HEK293T (cell line): Measurements from ENCODE around the gene CORO1C.

Experiments
- CTCF ChIA-PET: fragments of 350-600 bp; formaldehyde crosslinking; extraction: SDS; loops from one replicate; lab custom pipeline; 2021; ENCODE audit warnings: antibody characterized with exemption, inconsistent platforms; lab: Yijun Ruan, JAX
- POLR2A ChIA-PET: fragments of 350-600 bp; formaldehyde crosslinking; extraction: SDS; loops from one replicate; lab custom pipeline; 2020; ENCODE audit warnings: antibody characterized with exemption, inconsistent platforms; lab: Yijun Ruan, JAX
- DNase-seq: peaks from one replicate; pipeline ENCODE4 v3.0.0; 2012; ENCODE audit warnings: mixed read lengths; ENCODE audit errors: extremely low spot score
- ARNT ChIP-seq: fragments of 450-650 bp; IDR thresholded peaks from 2 replicates; pipeline ENCODE4 v1.6.1; 2017; ENCODE audit warnings: mild to moderate bottlenecking
- BHLHE40 ChIP-seq: fragments of 450-650 bp; IDR thresholded peaks from 2 replicates; pipeline ENCODE4 v1.6.1; 2016; ENCODE audit warnings: mild to moderate bottlenecking, moderate library complexity, borderline replicate concordance
- CTBP1 ChIP-seq: fragments of 450-650 bp; IDR thresholded peaks from 2 replicates; pipeline ENCODE4 v1.6.1; 2016; ENCODE audit warnings: borderline replicate concordance
- ELF4 ChIP-seq: fragments of 450-650 bp; IDR thresholded peaks from 2 replicates; pipeline ENCODE4 v1.6.1; 2017; ENCODE audit warnings: antibody characterized with exemption
- FOXA1 ChIP-seq: fragments of 450-650 bp; IDR thresholded peaks from 2 replicates; pipeline ENCODE4 v1.6.1; 2016; ENCODE audit warnings: mild to moderate bottlenecking
- FOXK2 ChIP-seq: fragments of 450-650 bp; IDR thresholded peaks from 2 replicates; pipeline ENCODE4 v1.6.1; 2016; ENCODE audit warnings: mild to moderate bottlenecking
- FOXM1 ChIP-seq: fragments of 450-650 bp; IDR thresholded peaks from 2 replicates; pipeline ENCODE4 v1.6.1; 2017; ENCODE audit warnings: mild to moderate bottlenecking, borderline replicate concordance
- HDGF ChIP-seq: fragments of 450-650 bp; IDR thresholded peaks from 2 replicates; pipeline ENCODE4 v1.6.1; 2017; ENCODE audit warnings: antibody characterized with exemption, borderline replicate concordance
- L3MBTL2 ChIP-seq: fragments of 450-650 bp; conservative IDR thresholded peaks from 2 replicates; pipeline ENCODE4 v1.6.1; 2016; ENCODE audit warnings: mild to moderate bottlenecking
- LEF1 ChIP-seq: fragments of 450-650 bp; IDR thresholded peaks from 2 replicates; pipeline ENCODE4 v1.6.1; 2017; ENCODE audit warnings: mild to moderate bottlenecking, borderline replicate concordance
- NFRKB ChIP-seq: fragments of 450-650 bp; IDR thresholded peaks from 2 replicates; pipeline ENCODE4 v1.6.1; 2016; ENCODE audit warnings: mild to moderate bottlenecking, moderate library complexity
- SP1 ChIP-seq: fragments of 450-650 bp; IDR thresholded peaks from 2 replicates; pipeline ENCODE4 v1.6.1; 2017
- SUZ12 ChIP-seq: fragments of 450-650 bp; IDR thresholded peaks from 2 replicates; pipeline ENCODE4 v1.6.1; 2016; ENCODE audit warnings: mild to moderate bottlenecking
- TARDBP ChIP-seq: fragments of 450-650 bp; IDR thresholded peaks from 2 replicates; pipeline ENCODE4 v1.6.1; 2016
- ZNF384 ChIP-seq: fragments of 450-650 bp; IDR thresholded peaks from 2 replicates; pipeline ENCODE4 v1.6.1; 2016
- TF ChIP-seq, protein P1 (sequence below): fragments of 450-650 bp; IDR thresholded peaks from 2 replicates; pipeline ENCODE4 v1.6.1; 2016

Gene CORO1C

DNA sequence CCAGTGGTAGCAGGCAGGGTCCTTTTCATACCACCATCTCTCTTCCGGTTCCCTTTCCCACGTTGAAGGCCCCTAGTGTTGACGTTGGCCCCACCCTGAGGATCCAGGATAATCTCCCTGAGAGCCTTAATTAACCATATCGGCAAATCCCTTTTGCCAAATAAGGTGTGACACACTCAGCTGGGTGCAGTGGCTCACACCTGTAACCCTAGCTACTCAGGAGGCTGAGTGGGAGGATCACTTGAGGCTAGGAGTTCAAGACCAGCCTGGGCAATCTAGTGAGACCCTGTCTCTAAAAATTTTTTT lies 130.7 kb downstream of the CORO1C start:
- ChIA-PET POLR2A (no interaction called here), CTCF (interaction anchor here (0.8 to 2.2 kb wide), 2 partner anchors 17 to 793 kb away, joined by 3 to 7 read pairs; no protein-coding TSS in a partner anchor)
- no peak for DNase-seq
- TF ChIP-seq ZNF384 (no peak), ARNT (no peak), BHLHE40 (no peak), SP1 (no peak), LEF1 (no peak), NFRKB (no peak), HDGF (no peak), L3MBTL2 (no peak), FOXA1 (no peak), CTBP1 (no peak), FOXM1 (no peak), ELF4 (no peak), SUZ12 (no peak), FOXK2 (no peak), TARDBP (no peak)
- TF ChIP-seq, protein P1, sequence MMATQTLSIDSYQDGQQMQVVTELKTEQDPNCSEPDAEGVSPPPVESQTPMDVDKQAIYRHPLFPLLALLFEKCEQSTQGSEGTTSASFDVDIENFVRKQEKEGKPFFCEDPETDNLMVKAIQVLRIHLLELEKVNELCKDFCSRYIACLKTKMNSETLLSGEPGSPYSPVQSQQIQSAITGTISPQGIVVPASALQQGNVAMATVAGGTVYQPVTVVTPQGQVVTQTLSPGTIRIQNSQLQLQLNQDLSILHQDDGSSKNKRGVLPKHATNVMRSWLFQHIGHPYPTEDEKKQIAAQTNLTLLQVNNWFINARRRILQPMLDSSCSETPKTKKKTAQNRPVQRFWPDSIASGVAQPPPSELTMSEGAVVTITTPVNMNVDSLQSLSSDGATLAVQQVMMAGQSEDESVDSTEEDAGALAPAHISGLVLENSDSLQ: no peak

DNA sequence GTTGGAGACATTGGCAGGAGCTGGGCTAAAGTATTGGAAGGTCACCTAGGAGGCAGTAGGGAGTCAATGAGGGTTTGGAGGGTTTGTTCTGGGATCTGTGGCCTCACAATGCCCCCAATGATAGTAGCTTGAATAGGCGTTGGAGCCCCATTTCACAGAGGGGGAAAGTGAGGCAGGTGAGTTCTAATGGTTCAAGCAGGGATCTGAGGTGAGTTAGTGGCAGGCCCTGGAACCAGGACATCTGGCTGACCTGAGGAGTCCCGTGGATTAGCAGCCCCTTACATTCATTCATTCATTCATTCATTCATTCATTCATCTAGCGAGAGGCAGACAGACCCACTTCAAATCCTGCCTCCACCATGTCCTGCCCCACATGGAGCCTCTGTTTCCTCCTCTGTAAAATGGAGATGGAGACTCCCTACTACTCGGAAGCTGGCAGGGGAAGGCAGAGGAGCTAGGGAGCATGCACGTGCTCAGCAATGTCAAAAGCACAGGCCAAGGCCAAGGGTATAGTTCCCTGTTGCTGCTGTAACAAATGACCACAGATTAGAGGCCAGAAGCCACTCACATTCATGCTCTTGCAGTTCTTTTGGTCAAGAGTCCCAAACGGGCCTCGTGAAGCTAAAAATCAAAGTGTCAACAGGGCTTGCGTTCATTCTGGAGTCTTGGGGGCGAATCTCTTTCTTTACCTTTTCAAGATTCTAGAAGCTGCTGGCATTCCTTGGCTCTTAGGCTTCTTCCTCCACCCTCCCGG lies 131.2 kb downstream of the CORO1C start:
- ChIA-PET CTCF (interaction anchor here (0.8 to 2.2 kb wide), 2 partner anchors 18 to 794 kb away, joined by 3 to 7 read pairs; no protein-coding TSS in a partner anchor), POLR2A (interaction anchor here (0.7 kb wide), 1 partner anchor 38 kb away, joined by 3 read pairs; the partner anchor contains the start of gene ISCU)
- DNase-seq: no peak
- TF ChIP-seq, protein P1: no peak
- TF ChIP-seq ARNT (no peak), TARDBP (no peak), FOXM1 (no peak), ZNF384 (no peak), FOXK2 (no peak), HDGF (no peak), L3MBTL2 (no peak), FOXA1 (no peak), SP1 (no peak), ELF4 (no peak), NFRKB (no peak), SUZ12 (no peak), CTBP1 (no peak), LEF1 (no peak), BHLHE40 (no peak)

DNA sequence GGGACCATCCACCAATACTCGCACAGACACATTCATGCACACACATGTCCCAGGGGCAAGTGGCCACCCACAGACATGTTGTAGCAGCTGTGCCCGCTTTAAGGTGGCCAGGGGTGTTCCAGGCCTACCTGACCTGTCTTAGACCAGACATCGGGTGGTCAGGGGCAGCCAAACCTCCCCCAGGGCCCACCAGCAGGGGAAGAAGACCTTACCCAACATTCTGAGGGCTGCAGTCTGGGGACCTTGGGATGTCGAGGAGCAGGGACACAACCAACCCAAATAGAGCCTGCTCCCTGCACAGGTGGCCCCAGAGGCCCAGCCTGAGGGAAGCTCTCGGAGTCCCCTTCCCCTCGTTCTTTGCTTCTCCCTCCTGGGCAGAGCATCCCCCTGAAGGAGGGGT lies 131.8 kb downstream of the CORO1C start:
- ChIA-PET POLR2A (interaction anchor here (0.7 kb wide), 1 partner anchor 37 kb away, joined by 3 read pairs; the partner anchor contains the start of gene ISCU), CTCF (interaction anchor here (0.8 kb wide), 1 partner anchor 795 kb away, joined by 3 read pairs; no protein-coding TSS in a partner anchor)
- no peak for TF ChIP-seq FOXK2
- TF ChIP-seq ELF4: no peak
- no peak for TF ChIP-seq FOXM1
- no peak for TF ChIP-seq TARDBP
- no peak for TF ChIP-seq NFRKB
- no peak for TF ChIP-seq CTBP1
- TF ChIP-seq, protein P1: no peak
- TF ChIP-seq ZNF384: no peak
- DNase-seq: no peak

DNA sequence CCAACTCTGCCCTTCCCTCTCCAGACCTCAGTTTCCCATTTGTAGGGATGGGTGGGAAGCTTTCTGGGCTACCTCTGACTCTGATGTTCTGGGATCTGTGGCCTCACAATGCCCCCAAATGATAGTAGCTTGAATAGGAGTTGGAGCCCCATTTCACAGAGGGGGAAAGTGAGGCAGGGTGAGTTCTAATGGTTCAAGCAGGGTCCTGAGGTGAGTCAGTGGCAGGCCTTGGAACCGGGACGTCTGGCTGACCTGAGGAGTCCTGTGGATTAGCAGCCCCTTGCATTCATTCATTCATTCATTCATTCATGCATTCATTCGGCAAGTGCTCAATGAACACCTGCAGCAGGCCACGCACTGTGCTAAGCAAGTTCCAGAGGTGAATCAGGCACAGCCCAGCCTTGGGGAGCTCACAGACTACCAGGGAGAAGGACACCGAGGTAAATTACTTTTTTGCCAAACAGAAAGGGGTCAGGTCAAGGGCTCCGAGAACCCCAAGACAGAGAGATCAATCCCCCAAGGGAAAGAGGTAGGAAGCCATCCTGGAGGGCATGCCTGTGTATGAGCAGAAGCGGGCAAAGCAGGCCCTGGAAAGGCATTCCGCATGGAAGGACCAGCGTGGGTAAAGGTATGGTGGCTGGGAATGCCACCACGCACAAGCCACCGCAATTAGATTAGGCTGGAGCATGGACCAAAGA lies 132.6 kb downstream of the CORO1C start:
- no peak for TF ChIP-seq SUZ12
- TF ChIP-seq CTBP1: no peak
- TF ChIP-seq FOXM1: no peak
- TF ChIP-seq FOXA1: no peak
- no peak for TF ChIP-seq NFRKB
- no peak for TF ChIP-seq ELF4
- no peak for TF ChIP-seq HDGF
- TF ChIP-seq SP1: no peak
- no peak for TF ChIP-seq L3MBTL2
- ChIA-PET CTCF (no interaction called here), POLR2A (no interaction called here)
- DNase-seq: no peak

DNA sequence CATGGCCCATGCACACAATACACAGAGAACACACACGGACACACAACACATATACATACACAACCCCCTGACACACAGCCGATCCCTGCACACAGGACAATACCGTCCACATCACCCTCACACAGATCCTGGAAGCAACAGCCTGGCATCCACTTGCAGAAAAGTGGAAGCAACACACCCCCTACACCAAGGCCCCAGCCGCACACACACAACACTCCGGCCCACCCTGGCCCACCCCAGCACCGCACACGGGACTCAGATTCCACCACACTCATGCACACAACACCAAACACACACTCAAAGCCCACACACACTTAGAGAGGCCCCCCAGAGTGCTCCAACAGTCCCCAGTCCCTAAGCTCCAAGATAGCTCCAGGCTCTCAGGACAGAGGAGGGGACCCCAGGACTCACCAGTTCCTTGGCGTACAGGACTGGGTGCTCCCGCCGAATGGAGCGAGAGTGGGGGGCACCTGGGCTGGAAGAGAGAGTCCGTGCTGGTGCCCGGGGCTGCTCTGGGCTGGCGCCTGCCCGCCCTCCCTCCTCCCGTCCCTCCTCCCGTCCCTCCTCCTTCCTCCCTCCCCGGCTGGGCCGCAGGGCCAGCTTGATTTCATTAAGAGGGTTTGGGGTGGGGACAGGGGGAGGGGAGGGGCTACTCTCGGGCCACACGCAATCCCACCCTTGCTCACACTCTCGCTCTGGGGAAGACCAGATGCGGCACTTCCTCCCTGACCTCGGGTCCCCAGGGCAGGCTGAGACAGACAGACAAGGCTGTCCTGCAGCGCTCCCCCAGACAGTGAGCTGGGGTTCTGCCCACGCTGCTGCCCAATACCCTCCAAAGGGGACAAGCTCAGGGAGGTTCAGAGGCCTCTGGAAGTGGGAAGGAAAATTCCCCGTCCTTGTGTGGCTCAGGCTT lies 133.5 kb downstream of the CORO1C start, which contains the start of gene TMEM119:
Gene TMEM119 (minus strand): TSS at position 526 of the 913 bp plus-strand sequence. CDS start 5,701 bp downstream, outside the sequence.
- CTCF ChIA-PET: no interaction called here
- POLR2A ChIA-PET: no interaction called here
- no peak for DNase-seq
- TF ChIP-seq FOXM1 (no peak), TARDBP (no peak), SP1 (no peak), ARNT (no peak), ELF4 (no peak), CTBP1 (no peak), HDGF (no peak), FOXK2 (no peak), FOXA1 (no peak), BHLHE40 (no peak), LEF1 (no peak)
- TF ChIP-seq, protein P1: no peak
